Activated CD4-positive, CD25-positive, alpha-beta regulatory T cell (primary cell): Measurements from ENCODE around the gene TRIO.

ENCODE experiments used
- DNase-seq, 4 experiments: peaks; one replicate each; lab custom pipeline; 2025; lab: John Stamatoyannopoulos, UW

The TRIO gene

GRCh38 chr5:14460844-14461398 lies 317.8 kb downstream of the TRIO start:
- DNase-seq, result no peak

- DNase-seq, result no peak
These were observed 319.5 kb downstream of the TRIO start for GRCh38 chr5:14462681-14463080.

GRCh38 chr5:14463629-14464028 lies 320.5 kb downstream of the TRIO start:
- DNase-seq, result no peak

- DNase-seq, result no peak
These were observed 321.0 kb downstream of the TRIO start for GRCh38 chr5:14464096-14464495.

- no peak for DNase-seq
These were observed 321.5 kb downstream of the TRIO start for GRCh38 chr5:14464671-14465070.

GRCh38 chr5:14465116-14465515 lies 322.0 kb downstream of the TRIO start:
- no peak for DNase-seq

- DNase-seq, result no peak
These were observed 322.6 kb downstream of the TRIO start for GRCh38 chr5:14465776-14466175.

GRCh38 chr5:14467251-14467650 lies 324.1 kb downstream of the TRIO start:
- DNase-seq, result no peak

- DNase-seq, result no peak
These were observed 324.7 kb downstream of the TRIO start for GRCh38 chr5:14467886-14468285.

- DNase-seq, result no peak
These were observed 326.6 kb downstream of the TRIO start for GRCh38 chr5:14469551-14470377.

GRCh38 chr5:14471507-14471906 lies 328.4 kb downstream of the TRIO start:
- no peak for DNase-seq

GRCh38 chr5:14472986-14473567 lies 329.9 kb downstream of the TRIO start:
- no peak for DNase-seq

- DNase-seq, result no peak
These were observed 331.9 kb downstream of the TRIO start for GRCh38 chr5:14475045-14475444.

- DNase-seq, result no peak
These were observed 333.8 kb downstream of the TRIO start for GRCh38 chr5:14476786-14477435.

GRCh38 chr5:14479143-14479696 lies 336.1 kb downstream of the TRIO start:
- DNase-seq, result no peak

- DNase-seq, result no peak
These were observed 338.2 kb downstream of the TRIO start for GRCh38 chr5:14481349-14481748.

GRCh38 chr5:14482085-14482484 lies 338.9 kb downstream of the TRIO start:
- no peak for DNase-seq

GRCh38 chr5:14483504-14484157 lies 340.5 kb downstream of the TRIO start:
- DNase-seq, result no peak

GRCh38 chr5:14486486-14486885 lies 343.3 kb downstream of the TRIO start:
- DNase-seq, result no peak

- no peak for DNase-seq
These were observed 344.1 kb downstream of the TRIO start for GRCh38 chr5:14486996-14487896.
